ENCODE measurements around the gene OSM. TPM values are rescaled to one million over a fixed set of nuclear protein-coding genes. Genes with fewer than 3 reads are reported as not detected.

The OSM gene
- total RNA-seq, 1 experiment from 2014 or later, result not detected

- Histone ChIP-seq H3K4me2 (ENCODE audit: low read length) (no peak overlapping the region), H2AFZ (ENCODE audit: low read length) (no peak overlapping the region), H3K9ac (ENCODE audit: low read length) (no peak overlapping the region), H4K20me1 (ENCODE audit: low read length) (no peaks in the 10 kb centered on the region), H3K4me1 (ENCODE audit: insufficient read depth, low read length) (peaks cover 34% of the 10 kb centered on the region), H3K9me2 (replicated peaks; ENCODE audit: low read length) (no peaks in the 10 kb centered on the region), H3K27ac (ENCODE audit: low read length) (peak overlapping the region; percentile 93), H3K36me3 (ENCODE audit: low read depth, low read length) (peaks cover 22% of the 10 kb centered on the region), H3K4me3 (ENCODE audit: low read length) (no peak overlapping the region), H3K27me3 (ENCODE audit: low read length) (no peaks in the 10 kb centered on the region), H3F3A (ENCODE audit: low read length, unreplicated experiment) (no peaks in the 10 kb centered on the region), H3K9me3 (ENCODE audit: low read length) (no peaks in the 10 kb centered on the region), H3K79me2 (ENCODE audit: low read length) (peaks cover 22% of the 10 kb centered on the region)
- DNase-seq, result no peak
- POLR2A ChIA-PET (ENCODE audit: unreplicated experiment), result interaction anchor here (0.6 kb wide), 1 partner anchor 20 kb away, joined by 7 read pairs; no protein-coding TSS in a partner anchor
- ATAC-seq, result no peak
- intact Hi-C loops (cut with micrococcal nuclease), result no loop called here
- no peak for TF ChIP-seq CTCF (conservative IDR thresholded peaks at IDR 0.05; ENCODE audit: low read depth, low read length)
- no peak for TF ChIP-seq EZH2phosphoT487 (IDR thresholded peaks at IDR 0.05; ENCODE audit: borderline replicate concordance, low read length)
- TF ChIP-seq EZH2 (IDR thresholded peaks at IDR 0.05; ENCODE audit: low read length, unreplicated experiment), result no peak
- no TSS peak for BruUV-seq (replicated peaks)
- CTCF ChIA-PET, result no interaction called here
Observed at GRCh38 chr22:30239488-30240405, 26.9 kb downstream of the OSM start.

GRCh38 chr22:30238661-30239487 lies 27.8 kb downstream of the OSM start:
- H3K9ac ChIP-seq (ENCODE audit: low read length), result no peak overlapping the region; the same call in 1 of the 2 replicates
- no peaks in the 10 kb centered on the region for H4K20me1 ChIP-seq (ENCODE audit: low read length)
- H3K4me3 ChIP-seq (ENCODE audit: low read length), result no peak overlapping the region
- intact Hi-C loops (cut with micrococcal nuclease), result no loop called here
- ATAC-seq, result peak; percentile 45
- H3K36me3 ChIP-seq (ENCODE audit: low read depth, low read length), result peaks cover 13% of the 10 kb centered on the region
- no peaks in the 10 kb centered on the region for H3F3A ChIP-seq (ENCODE audit: low read length, unreplicated experiment)
- H3K27me3 ChIP-seq (ENCODE audit: low read length), result no peaks in the 10 kb centered on the region
- H3K9me3 ChIP-seq (ENCODE audit: low read length), result no peaks in the 10 kb centered on the region
- no peak overlapping the region for H2AFZ ChIP-seq (ENCODE audit: low read length)
- H3K27ac ChIP-seq (ENCODE audit: low read length), result peak overlapping the region; percentile 93
- CTCF ChIA-PET, result no interaction called here
- no TSS peak for BruUV-seq (replicated peaks)
- TF ChIP-seq EZH2phosphoT487 (IDR thresholded peaks at IDR 0.05; ENCODE audit: borderline replicate concordance, low read length), result no peak
- no peak for TF ChIP-seq EZH2 (IDR thresholded peaks at IDR 0.05; ENCODE audit: low read length, unreplicated experiment)
- no peak for TF ChIP-seq CTCF (conservative IDR thresholded peaks at IDR 0.05; ENCODE audit: low read depth, low read length)
- POLR2A ChIA-PET (ENCODE audit: unreplicated experiment), result interaction anchor here (0.6 kb wide), 2 partner anchors 19 to 48 kb away, joined by 3 to 7 read pairs; no protein-coding TSS in a partner anchor
- peaks cover 14% of the 10 kb centered on the region for H3K79me2 ChIP-seq (ENCODE audit: low read length)
- H3K4me2 ChIP-seq (ENCODE audit: low read length), result no peak overlapping the region
- peaks cover 37% of the 10 kb centered on the region for H3K4me1 ChIP-seq (ENCODE audit: insufficient read depth, low read length)
- H3K9me2 ChIP-seq (replicated peaks; ENCODE audit: low read length), result no peaks in the 10 kb centered on the region
- DNase-seq, result peak; percentile 54
